RWPE2 (cell line): ENCODE data around the gene FBXO11.
"Not testable (repeated sequence)": the region's sequence is repeated elsewhere in the genome, so short reads cannot be mapped to it uniquely, and the experiment has no call there.

Experiments used
- ATAC-seq: fragments of 200-7000 bp; cut with Tn5 transposase; 3 replicates; pipeline ENCODE4 v1.9.1; 2021; ENCODE audit warnings: low read depth
- DNase-seq: peaks from one replicate; pipeline ENCODE4 v3.0.0-alpha.2; 2020; ENCODE audit warnings: low spot score
- H3K27ac ChIP-seq: fragments of 450-650 bp; 2 replicates; pipeline ENCODE4 v1.5.1; 2017; ENCODE audit warnings: mild to moderate bottlenecking; ENCODE audit not compliant: poor library complexity, severe bottlenecking
- H3K27me3 ChIP-seq: fragments of 250-450 bp; sonication (Bioruptor Pico); 2 replicates; pipeline ENCODE4 v1.5.1; 2021; ENCODE audit warnings: mild to moderate bottlenecking, moderate library complexity; ENCODE audit not compliant: insufficient read depth, poor library complexity, severe bottlenecking
- H3K36me3 ChIP-seq: fragments of 250-450 bp; sonication (Bioruptor Pico); 2 replicates; pipeline ENCODE4 v1.5.1; 2020; ENCODE audit warnings: low read depth, mild to moderate bottlenecking, moderate library complexity
- H3K4me1 ChIP-seq: fragments of 250-450 bp; sonication (Bioruptor Pico); 2 replicates; pipeline ENCODE4 v1.5.1; 2021; ENCODE audit warnings: mild to moderate bottlenecking, moderate library complexity; ENCODE audit not compliant: insufficient read depth, poor library complexity, severe bottlenecking
- H3K4me3 ChIP-seq: fragments of 250-450 bp; sonication (Bioruptor Pico); 2 replicates; pipeline ENCODE4 v1.5.1; 2021; ENCODE audit warnings: mild to moderate bottlenecking, moderate library complexity; ENCODE audit not compliant: severe bottlenecking
- H3K9me3 ChIP-seq: fragments of 250-450 bp; sonication (Bioruptor Pico); 2 replicates; pipeline ENCODE4 v1.5.1; 2021; ENCODE audit warnings: mild to moderate bottlenecking, moderate library complexity; ENCODE audit not compliant: severe bottlenecking
- TF ChIP-seq, protein P1 (sequence below): fragments of 450-650 bp; IDR thresholded peaks from one replicate; pipeline ENCODE4 v1.5.1; 2017; ENCODE audit warnings: mild to moderate bottlenecking, moderate library complexity; ENCODE audit not compliant: poor library complexity, severe bottlenecking

The FBXO11 gene

DNA sequence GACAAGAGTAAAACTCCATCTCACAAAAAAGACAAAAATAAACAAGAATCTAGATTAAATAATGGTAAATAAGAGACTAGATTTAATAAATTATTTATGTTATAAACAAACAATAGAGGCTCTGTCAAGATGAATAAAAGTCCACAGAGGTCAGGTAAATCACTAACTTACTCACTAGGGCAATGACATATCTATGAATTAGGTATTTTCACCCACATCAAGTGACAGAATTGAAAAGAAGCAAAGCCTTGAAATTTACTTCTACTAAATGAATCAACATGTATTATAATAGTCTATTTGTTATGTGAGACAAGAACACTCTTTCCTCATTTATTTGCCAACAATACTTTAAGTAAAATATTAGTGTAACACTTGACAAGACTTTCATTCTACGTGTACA is 41.7 kb downstream of the FBXO11 start:
- H3K27me3 ChIP-seq, result no peaks in the 10 kb centered on the region
- peaks cover 3% of the 10 kb centered on the region; the same call in 1 of the 2 replicates for H3K36me3 ChIP-seq
- H3K9me3 ChIP-seq, result no peaks in the 10 kb centered on the region
- no peak overlapping the region for H3K4me3 ChIP-seq
- H3K27ac ChIP-seq, result no peak overlapping the region
- ATAC-seq, result no peak
- peaks cover 11% of the 10 kb centered on the region for H3K4me1 ChIP-seq
- TF ChIP-seq, protein P1, sequence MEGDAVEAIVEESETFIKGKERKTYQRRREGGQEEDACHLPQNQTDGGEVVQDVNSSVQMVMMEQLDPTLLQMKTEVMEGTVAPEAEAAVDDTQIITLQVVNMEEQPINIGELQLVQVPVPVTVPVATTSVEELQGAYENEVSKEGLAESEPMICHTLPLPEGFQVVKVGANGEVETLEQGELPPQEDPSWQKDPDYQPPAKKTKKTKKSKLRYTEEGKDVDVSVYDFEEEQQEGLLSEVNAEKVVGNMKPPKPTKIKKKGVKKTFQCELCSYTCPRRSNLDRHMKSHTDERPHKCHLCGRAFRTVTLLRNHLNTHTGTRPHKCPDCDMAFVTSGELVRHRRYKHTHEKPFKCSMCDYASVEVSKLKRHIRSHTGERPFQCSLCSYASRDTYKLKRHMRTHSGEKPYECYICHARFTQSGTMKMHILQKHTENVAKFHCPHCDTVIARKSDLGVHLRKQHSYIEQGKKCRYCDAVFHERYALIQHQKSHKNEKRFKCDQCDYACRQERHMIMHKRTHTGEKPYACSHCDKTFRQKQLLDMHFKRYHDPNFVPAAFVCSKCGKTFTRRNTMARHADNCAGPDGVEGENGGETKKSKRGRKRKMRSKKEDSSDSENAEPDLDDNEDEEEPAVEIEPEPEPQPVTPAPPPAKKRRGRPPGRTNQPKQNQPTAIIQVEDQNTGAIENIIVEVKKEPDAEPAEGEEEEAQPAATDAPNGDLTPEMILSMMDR, result no peak
- no peak for DNase-seq

DNA sequence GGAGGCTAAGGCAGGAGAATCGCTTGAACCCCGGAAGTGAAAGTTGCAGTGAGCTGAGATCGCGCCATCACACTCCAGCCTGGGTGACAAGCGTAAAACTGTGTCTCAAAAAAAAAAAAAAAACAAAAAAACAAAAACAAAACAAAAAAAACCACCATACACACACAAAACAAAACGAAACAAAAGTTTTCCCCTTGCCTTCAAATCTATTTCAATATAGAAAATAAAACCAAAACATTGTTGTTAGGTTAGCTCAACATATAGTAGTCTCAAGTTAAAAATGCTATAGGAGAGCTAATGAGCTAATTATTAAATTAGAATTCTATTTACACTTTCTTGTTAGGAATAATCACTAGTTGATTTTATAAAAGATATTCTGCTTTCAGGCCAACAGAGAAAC is 43.3 kb downstream of the FBXO11 start:
- TF ChIP-seq, protein P1, result no peak
- Histone ChIP-seq H3K9me3 (no peaks in the 10 kb centered on the region), H3K27me3 (no peaks in the 10 kb centered on the region), H3K4me1 (peaks cover 11% of the 10 kb centered on the region), H3K36me3 (peaks cover 5% of the 10 kb centered on the region), H3K27ac (no peak overlapping the region), H3K4me3 (no peak overlapping the region)
- no peak for DNase-seq
- no peak for ATAC-seq

DNA sequence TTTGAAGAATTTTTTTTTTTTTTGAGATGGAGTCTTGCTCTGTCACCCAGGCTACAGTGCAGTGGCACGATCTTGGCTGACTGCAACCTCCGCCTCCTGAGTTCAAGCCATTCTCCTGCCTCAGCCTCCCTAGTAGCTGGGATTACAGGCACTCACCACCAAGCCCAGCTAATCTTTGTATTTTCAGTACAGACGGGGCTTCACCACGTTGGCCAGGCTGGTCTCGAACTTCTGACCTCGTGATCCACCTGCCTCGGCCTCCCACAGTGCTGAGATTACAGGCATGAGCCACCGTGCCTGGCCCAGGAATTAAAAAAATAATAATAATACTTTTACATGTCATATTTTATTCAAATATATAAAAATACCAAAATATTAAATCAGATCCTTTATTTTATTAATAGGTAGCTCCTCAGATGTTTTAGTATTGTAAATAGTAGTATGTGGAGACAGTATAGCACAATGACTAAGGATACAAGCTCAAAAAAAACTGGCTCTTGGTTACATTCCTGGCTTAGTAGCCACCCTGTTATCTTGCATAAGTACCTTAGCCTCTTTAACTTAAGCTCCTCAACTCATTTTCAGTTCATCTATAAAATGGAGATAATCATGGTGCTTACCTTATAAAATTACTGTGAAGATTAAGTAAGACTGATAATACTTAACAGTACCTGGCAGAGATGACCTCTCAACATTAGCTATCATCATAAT is 53.1 kb downstream of the FBXO11 start:
- DNase-seq, H3K36me3 ChIP-seq, H3K4me3 ChIP-seq, H3K27ac ChIP-seq, H3K27me3 ChIP-seq, H3K4me1 ChIP-seq, H3K9me3 ChIP-seq: not testable (repeated sequence)
- peak; percentile 48; the same call in 2 of the 3 replicates for ATAC-seq

DNA sequence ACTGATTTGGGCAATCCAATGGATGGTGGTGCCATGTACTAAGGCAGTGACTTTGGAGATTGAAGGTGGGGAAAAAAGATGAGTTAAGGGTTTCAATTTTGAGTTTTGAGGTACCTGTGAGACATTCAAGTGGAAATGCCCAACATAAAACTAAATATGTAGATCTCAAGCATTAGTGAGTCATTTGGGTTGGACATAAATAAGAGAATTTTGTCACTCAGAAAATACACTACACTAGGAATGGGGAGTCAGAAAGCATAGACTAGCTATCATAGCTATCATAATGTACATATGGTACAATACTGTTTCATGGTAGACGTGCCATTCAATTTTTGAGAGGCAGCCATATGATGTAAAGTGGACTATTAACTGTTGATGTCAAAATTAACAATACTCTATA is 56.1 kb downstream of the FBXO11 start:
- no peak overlapping the region for H3K27ac ChIP-seq
- no peaks in the 10 kb centered on the region for H3K4me1 ChIP-seq
- H3K4me3 ChIP-seq, result no peak overlapping the region
- DNase-seq, result no peak
- TF ChIP-seq, protein P1, result no peak
- no peak for ATAC-seq
- H3K27me3 ChIP-seq, result no peaks in the 10 kb centered on the region
- H3K36me3 ChIP-seq, result no peaks in the 10 kb centered on the region; the same call in 1 of the 2 replicates
- H3K9me3 ChIP-seq, result no peaks in the 10 kb centered on the region

DNA sequence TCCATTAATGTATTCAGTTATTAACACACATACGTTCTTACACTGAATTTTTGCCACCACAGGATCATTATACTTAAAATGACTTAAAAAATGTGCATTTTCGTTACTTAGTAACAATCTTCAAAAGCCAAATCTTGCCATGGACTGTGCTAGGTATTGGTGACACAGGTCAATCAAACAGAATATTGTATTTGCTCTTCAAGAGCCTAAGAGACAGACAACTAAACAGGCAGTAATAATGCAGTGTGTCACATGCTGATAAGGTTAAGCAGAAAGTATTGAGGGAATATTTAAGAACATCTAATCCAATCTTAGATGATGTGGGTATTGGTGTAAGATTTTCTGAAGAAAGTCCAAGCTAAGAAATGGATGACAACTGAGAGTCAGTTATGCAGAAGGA is 56.9 kb downstream of the FBXO11 start:
- ATAC-seq, result no peak
- Histone ChIP-seq H3K9me3 (no peaks in the 10 kb centered on the region), H3K27me3 (no peaks in the 10 kb centered on the region), H3K4me1 (no peaks in the 10 kb centered on the region), H3K4me3 (no peak overlapping the region), H3K27ac (no peak overlapping the region), H3K36me3 (no peaks in the 10 kb centered on the region; the same call in 1 of the 2 replicates)
- DNase-seq, result no peak
- TF ChIP-seq, protein P1, result no peak
